AG10803 (cell line): ENCODE data around the gene MYCBPAP.

Experiments used
- DNase-seq: peaks from one replicate; pipeline ENCODE4 v3.0.0; 2010; ENCODE audit warnings: low read depth
- H3K4me3 ChIP-seq: 2 replicates; pipeline ENCODE4 v1.5.1; 2011; ENCODE audit warnings: mild to moderate bottlenecking, low read length, control low read depth
- TF ChIP-seq, protein P1 (sequence below): conservative IDR thresholded peaks from 2 replicates; pipeline ENCODE4 v1.5.1; 2011; ENCODE audit warnings: mild to moderate bottlenecking, low read length, control low read depth, inconsistent platforms

The MYCBPAP gene

DNA sequence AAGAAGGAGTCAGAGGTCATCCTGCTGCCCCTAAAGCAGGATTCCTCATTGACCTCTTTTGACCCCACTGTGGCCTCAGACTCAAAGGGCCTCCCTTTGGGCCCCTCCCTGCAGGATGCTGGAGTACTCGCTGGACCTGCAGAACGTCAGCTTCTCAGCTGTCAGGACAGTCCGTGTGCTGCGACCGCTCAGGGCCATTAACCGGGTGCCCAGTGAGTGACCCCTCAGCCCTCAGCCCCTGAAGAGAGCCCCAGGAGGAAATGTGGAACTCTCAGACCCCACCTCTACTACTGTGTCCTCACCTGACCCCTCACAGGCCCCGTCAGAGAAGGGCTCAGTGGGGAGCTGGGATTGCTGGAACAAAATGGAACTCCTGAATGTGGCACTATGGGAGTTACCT is 61.4 kb downstream of the MYCBPAP start:
- H3K4me3 ChIP-seq = no peak overlapping the region
- TF ChIP-seq, protein P1, sequence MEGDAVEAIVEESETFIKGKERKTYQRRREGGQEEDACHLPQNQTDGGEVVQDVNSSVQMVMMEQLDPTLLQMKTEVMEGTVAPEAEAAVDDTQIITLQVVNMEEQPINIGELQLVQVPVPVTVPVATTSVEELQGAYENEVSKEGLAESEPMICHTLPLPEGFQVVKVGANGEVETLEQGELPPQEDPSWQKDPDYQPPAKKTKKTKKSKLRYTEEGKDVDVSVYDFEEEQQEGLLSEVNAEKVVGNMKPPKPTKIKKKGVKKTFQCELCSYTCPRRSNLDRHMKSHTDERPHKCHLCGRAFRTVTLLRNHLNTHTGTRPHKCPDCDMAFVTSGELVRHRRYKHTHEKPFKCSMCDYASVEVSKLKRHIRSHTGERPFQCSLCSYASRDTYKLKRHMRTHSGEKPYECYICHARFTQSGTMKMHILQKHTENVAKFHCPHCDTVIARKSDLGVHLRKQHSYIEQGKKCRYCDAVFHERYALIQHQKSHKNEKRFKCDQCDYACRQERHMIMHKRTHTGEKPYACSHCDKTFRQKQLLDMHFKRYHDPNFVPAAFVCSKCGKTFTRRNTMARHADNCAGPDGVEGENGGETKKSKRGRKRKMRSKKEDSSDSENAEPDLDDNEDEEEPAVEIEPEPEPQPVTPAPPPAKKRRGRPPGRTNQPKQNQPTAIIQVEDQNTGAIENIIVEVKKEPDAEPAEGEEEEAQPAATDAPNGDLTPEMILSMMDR = no peak
- DNase-seq = no peak

DNA sequence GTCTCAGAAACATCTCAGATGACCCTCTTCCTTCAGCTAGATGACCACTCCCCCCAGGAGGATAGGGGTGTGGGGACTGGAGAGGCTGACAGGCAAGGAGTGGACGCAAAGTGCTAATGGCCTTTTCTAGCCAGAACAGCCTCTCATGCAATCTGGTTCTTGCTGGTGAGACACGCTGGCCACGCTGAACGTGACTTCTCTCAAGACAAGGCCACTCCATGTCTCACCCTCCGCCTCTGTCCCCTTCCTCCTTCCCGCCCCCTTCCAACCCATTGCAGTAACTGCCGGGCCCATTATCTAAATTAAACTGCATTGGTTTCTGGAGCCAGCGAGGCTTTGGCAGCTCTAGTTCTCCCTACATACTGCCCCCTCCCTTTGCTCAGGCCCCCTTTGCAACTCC is 61.8 kb downstream of the MYCBPAP start:
- TF ChIP-seq, protein P1 = no peak
- H3K4me3 ChIP-seq = no peak overlapping the region
- DNase-seq = no peak

DNA sequence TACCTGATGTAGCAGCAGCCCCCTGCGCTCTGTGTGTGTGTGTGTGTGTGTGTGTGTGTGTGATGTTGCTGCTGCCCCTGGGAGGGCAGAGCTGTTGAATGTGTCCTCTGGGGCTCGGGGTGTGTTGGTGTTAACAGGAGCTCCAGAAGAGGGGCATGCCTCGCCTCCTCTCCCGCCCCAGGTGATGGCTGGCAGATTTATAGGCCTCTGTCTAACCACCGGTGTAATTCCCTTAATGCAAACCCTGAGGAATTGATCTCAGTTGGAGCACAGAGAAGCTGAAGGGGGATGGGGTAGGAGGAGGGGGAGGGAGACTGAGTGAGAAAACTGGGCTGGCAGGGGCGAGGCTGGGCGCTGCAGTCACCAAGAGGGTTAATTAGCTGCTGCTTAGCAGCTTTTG is 62.3 kb downstream of the MYCBPAP start:
- TF ChIP-seq, protein P1 = no peak
- DNase-seq = no peak
- no peak overlapping the region for H3K4me3 ChIP-seq

DNA sequence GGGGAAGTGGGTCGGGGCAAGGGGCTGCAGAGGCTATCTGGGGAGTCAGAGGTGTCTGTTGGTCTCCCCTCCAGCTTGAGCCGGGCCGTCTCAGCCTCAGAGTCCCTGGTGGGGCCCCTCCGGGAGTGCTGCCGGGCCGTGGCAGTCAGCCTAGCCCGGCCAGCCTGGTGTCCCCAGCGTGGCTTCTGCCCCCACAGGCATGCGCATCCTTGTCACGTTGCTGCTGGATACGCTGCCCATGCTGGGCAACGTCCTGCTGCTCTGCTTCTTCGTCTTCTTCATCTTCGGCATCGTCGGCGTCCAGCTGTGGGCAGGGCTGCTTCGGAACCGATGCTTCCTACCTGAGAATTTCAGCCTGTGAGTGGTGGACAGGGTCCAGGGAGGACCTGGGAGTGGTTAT is 63.4 kb downstream of the MYCBPAP start:
- TF ChIP-seq, protein P1 = no peak
- DNase-seq = no peak
- H3K4me3 ChIP-seq = no peak overlapping the region

DNA sequence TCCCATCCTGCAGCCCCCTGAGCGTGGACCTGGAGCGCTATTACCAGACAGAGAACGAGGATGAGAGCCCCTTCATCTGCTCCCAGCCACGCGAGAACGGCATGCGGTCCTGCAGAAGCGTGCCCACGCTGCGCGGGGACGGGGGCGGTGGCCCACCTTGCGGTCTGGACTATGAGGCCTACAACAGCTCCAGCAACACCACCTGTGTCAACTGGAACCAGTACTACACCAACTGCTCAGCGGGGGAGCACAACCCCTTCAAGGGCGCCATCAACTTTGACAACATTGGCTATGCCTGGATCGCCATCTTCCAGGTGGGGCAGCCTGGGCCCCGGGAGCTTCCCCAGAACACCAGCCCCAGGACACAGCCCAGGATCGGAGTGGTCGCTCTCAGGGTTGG is 64.3 kb downstream of the MYCBPAP start:
- no peak overlapping the region for H3K4me3 ChIP-seq
- no peak for DNase-seq
- TF ChIP-seq, protein P1 = no peak

DNA sequence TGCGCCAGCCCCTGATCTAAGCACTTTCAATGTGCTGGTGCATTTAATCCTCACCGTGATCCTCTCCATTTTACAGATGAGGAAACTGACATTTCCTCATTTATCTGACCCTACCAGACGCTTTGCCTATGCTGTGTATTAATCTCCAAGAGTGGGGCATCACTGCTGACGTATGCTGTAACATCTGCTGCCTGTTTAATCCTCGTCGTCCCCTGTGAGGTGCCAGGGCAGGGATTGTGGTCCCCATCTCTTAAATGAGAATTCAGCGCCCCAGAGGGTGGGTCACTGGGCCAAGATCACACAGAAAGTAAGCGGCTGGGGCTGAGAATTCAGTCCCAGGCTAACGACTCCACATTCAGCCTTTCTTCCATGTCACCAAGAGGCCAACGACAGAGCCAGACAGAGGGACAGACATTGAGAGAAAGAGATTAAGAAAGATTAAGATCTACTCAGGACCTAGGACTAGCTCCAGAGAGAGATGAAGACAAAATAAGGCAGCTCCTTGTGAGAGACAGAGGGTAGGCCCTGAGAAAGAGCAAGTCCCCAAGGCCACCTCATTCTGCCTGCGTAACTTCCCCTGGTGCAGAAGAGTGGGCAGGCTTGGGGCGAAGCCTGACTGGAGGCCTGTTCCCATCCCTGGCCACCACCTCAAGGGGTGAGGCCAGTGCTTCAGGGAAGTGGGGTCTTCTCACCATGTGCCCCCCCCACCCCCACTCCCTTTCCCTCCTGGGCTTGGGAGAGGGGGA is 65.8 kb downstream of the MYCBPAP start:
- TF ChIP-seq, protein P1 = no peak
- no peak for DNase-seq
- no peak overlapping the region for H3K4me3 ChIP-seq

DNA sequence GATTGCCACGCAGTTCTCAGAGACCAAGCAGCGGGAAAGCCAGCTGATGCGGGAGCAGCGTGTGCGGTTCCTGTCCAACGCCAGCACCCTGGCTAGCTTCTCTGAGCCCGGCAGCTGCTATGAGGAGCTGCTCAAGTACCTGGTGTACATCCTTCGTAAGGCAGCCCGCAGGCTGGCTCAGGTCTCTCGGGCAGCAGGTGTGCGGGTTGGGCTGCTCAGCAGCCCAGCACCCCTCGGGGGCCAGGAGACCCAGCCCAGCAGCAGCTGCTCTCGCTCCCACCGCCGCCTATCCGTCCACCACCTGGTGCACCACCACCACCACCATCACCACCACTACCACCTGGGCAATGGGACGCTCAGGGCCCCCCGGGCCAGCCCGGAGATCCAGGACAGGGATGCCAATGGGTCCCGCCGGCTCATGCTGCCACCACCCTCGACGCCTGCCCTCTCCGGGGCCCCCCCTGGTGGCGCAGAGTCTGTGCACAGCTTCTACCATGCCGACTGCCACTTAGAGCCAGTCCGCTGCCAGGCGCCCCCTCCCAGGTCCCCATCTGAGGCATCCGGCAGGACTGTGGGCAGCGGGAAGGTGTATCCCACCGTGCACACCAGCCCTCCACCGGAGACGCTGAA is 67.5 kb downstream of the MYCBPAP start:
- no peak for DNase-seq
- no peak overlapping the region for H3K4me3 ChIP-seq
- TF ChIP-seq, protein P1 = 0 out of 2 replicates have a peak, but pooled peaks have one; percentile 2
